SK-N-MC (cell line): ENCODE measurements around the gene IGIP.

ENCODE experiments used
- EZH2 ChIP-seq: fragments of 200-600 bp; sonication (generic); IDR thresholded peaks from one replicate; pipeline ENCODE4 v1.6.1; 2017; ENCODE audit warnings: antibody characterized with exemption
- FOXP2 ChIP-seq: optimal IDR thresholded peaks from 2 replicates; pipeline ENCODE3; 2011; ENCODE audit warnings: mild to moderate bottlenecking, moderate library complexity; ENCODE audit not compliant: insufficient read depth; ENCODE audit errors: extremely low read length, control extremely low read depth
- POLR2AphosphoS5 ChIP-seq: IDR thresholded peaks from 2 replicates; pipeline ENCODE4 v1.6.1; 2012; ENCODE audit warnings: mild to moderate bottlenecking, low read depth, low read length, borderline replicate concordance

GRCh38 chr5:140125637-140126036 lies at the start of gene IGIP:
- TF ChIP-seq POLR2AphosphoS5 (no peak), EZH2 (no peak), FOXP2 (no peak)
